K562 (cell line): Measurements from ENCODE around the gene EMID1. TPM values are rescaled to one million over a fixed set of nuclear protein-coding genes. Genes with fewer than 3 reads are reported as not detected.
A peak's percentile ranks its signal among the peaks of the same experiment; 100 is the strongest.

Source experiments
- CHCHD3 ChIP-seq: fragments of 250-450 bp; sonication (Bioruptor Pico); IDR thresholded peaks from 2 replicates; pipeline ENCODE4 v2.1.2; 2022; ENCODE audit warnings: mild to moderate bottlenecking
- CHD4 ChIP-seq: fragments of 200-600 bp; sonication (generic); IDR thresholded peaks from 3 replicates; pipeline ENCODE4 v1.6.1; 2012; ENCODE audit warnings: low read depth, mild to moderate bottlenecking, mixed read lengths, low read length, inconsistent platforms; ENCODE audit not compliant: insufficient read depth, insufficient replicate concordance, poor library complexity, severe bottlenecking
- DPF2 ChIP-seq: fragments of 450-650 bp; IDR thresholded peaks from 2 replicates; pipeline ENCODE4 v1.6.1; 2016
- HSF4 ChIP-seq: fragments of 250-450 bp; sonication (Bioruptor Pico); IDR thresholded peaks from 2 replicates; pipeline ENCODE4 v2.1.2; 2022; ENCODE audit warnings: mild to moderate bottlenecking, moderate library complexity, borderline replicate concordance
- KLF6 ChIP-seq: fragments of 250-450 bp; sonication (Bioruptor Pico); IDR thresholded peaks from 2 replicates; pipeline ENCODE4 v1.4.0; 2020; ENCODE audit warnings: mild to moderate bottlenecking, moderate library complexity, borderline replicate concordance
- NCOA2 ChIP-seq, 2 experiments: fragments of 450-650 bp; IDR thresholded peaks; 2 replicates each; pipeline ENCODE4 v1.6.1; 2018; ENCODE audit warnings: mild to moderate bottlenecking in 2 of 2, moderate library complexity in 1 of 2; ENCODE audit not compliant: partially characterized antibody in 2 of 2
- POLR2H ChIP-seq: IDR thresholded peaks from 2 replicates; pipeline ENCODE4 v1.6.1; 2016; ENCODE audit warnings: missing genetic modification characterization, low read depth, mild to moderate bottlenecking, control low read depth, missing compliant biosample characterization, moderate library complexity
- SAFB2 ChIP-seq: fragments of 200-400 bp; formaldehyde crosslinking; IDR thresholded peaks from 2 replicates; pipeline ENCODE4 v1.6.1; 2018; ENCODE audit warnings: borderline replicate concordance, low read length, low read depth, moderate library complexity; ENCODE audit not compliant: severe bottlenecking
- SAP30 ChIP-seq: fragments of 200-600 bp; sonication (generic); IDR thresholded peaks from 2 replicates; pipeline ENCODE4 v1.6.1; 2012; ENCODE audit warnings: borderline replicate concordance, low read depth, mild to moderate bottlenecking, moderate library complexity, low read length, control low read depth, inconsistent platforms; ENCODE audit not compliant: insufficient read depth, poor library complexity, severe bottlenecking
- SIRT6 ChIP-seq: IDR thresholded peaks from one replicate; pipeline ENCODE4 v1.6.1; 2012; ENCODE audit warnings: low read depth, mild to moderate bottlenecking, control low read depth, inconsistent platforms, low read length, moderate library complexity
- TBP ChIP-seq: optimal IDR thresholded peaks from 2 replicates; pipeline ENCODE3; 2011; ENCODE audit warnings: low read depth, low read length, improper control_type of control experiment
- ZNF609 ChIP-seq: sonication (generic); formaldehyde crosslinking; IDR thresholded peaks from 2 replicates; pipeline ENCODE4 v1.8.1; 2023; ENCODE audit warnings: missing genetic modification reagents, mild to moderate bottlenecking, borderline replicate concordance
- polyA plus RNA-seq, 8 experiments: library from polyadenylated mRNA; depleted of rRNA in 4 of 8; stranded (reverse) in 5 of 8; unstranded in 3 of 8; fragments of >200 nt; fragmentation: Nextera tagmentation in 2 of 8; fragmentation: Illumina TruSeq in 1 of 8; extraction: Ambion mirVana in 2 of 8; extraction: Trizol in 1 of 8; gene quantifications; 2 replicates each; pipeline versions ENCODE4 v1.2.1 to v1.2.3, GENCODE V29; 2011 to 2014; ENCODE audit warnings: inconsistent platforms in 1 of 8, missing spikeins in 1 of 8
- total RNA-seq, 7 experiments: library from RNA; depleted of rRNA in 6 of 7; stranded (reverse); fragments of >200 nt in 6 of 7; fragmentation: Illumina TruSeq in 2 of 7; extraction: Trizol in 2 of 7; gene quantifications; 2 replicates each; pipeline versions ENCODE4 v1.2.1 to v1.2.3, GENCODE V29; 2011 to 2021; ENCODE audit warnings: low replicate concordance in 1 of 7
- TF ChIP-seq, protein P1 (sequence below): fragments of 450-650 bp; conservative IDR thresholded peaks from 2 replicates; pipeline ENCODE4 v1.6.1; 2016; ENCODE audit warnings: missing genetic modification characterization, low read depth, mild to moderate bottlenecking, missing compliant biosample characterization, moderate library complexity
- TF ChIP-seq, protein P2 (sequence below): sonication (generic); formaldehyde crosslinking; IDR thresholded peaks from 2 replicates; pipeline ENCODE4 v1.5.0; 2020; ENCODE audit warnings: missing genetic modification reagents
- TF ChIP-seq, protein P3 (sequence below), 3 experiments: fragments of 200-800 bp in 1 of 3; sonication (Bioruptor generic) in 1 of 3; sonication (generic) in 1 of 3; formaldehyde crosslinking in 1 of 3; IDR thresholded peaks; 2 replicates each; pipeline versions ENCODE4 v1.6.1 to v1.8.0; 2016 to 2022; ENCODE audit warnings: mild to moderate bottlenecking in 2 of 3, missing compliant biosample characterization in 2 of 3, missing genetic modification characterization in 2 of 3, missing genetic modification reagents in 1 of 3

The EMID1 gene
- total and polyA plus RNA-seq, 9 of the 15 experiments (the other 6 are each of a cell fraction or from before 2014, with no cell fraction given): 0.15 to 7.2 (median 2.7) TPM

GRCh38 chr22:29197096-29197495 is 8.6 kb upstream of the EMID1 start (continued):
- no peak for TF ChIP-seq ZNF609 (CRISPR knock-in tag)
- TF ChIP-seq, protein P1, sequence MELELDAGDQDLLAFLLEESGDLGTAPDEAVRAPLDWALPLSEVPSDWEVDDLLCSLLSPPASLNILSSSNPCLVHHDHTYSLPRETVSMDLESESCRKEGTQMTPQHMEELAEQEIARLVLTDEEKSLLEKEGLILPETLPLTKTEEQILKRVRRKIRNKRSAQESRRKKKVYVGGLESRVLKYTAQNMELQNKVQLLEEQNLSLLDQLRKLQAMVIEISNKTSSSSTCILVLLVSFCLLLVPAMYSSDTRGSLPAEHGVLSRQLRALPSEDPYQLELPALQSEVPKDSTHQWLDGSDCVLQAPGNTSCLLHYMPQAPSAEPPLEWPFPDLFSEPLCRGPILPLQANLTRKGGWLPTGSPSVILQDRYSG (tag): no peak
- TF ChIP-seq SAFB2: no peak
- no peak for TF ChIP-seq SAP30
- TF ChIP-seq, protein P2, sequence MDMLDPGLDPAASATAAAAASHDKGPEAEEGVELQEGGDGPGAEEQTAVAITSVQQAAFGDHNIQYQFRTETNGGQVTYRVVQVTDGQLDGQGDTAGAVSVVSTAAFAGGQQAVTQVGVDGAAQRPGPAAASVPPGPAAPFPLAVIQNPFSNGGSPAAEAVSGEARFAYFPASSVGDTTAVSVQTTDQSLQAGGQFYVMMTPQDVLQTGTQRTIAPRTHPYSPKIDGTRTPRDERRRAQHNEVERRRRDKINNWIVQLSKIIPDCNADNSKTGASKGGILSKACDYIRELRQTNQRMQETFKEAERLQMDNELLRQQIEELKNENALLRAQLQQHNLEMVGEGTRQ (CRISPR knock-in tag): no peak
- TF ChIP-seq SIRT6: no peak
- peak; percentile 46; the same call in 1 of the 2 replicates for TF ChIP-seq POLR2H (tag)
- TF ChIP-seq, protein P3, sequence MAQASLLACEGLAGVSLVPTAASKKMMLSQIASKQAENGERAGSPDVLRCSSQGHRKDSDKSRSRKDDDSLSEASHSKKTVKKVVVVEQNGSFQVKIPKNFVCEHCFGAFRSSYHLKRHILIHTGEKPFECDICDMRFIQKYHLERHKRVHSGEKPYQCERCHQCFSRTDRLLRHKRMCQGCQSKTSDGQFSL (CRISPR knock-in tag; IDR thresholded peaks at IDR 0.05): no peak
- TF ChIP-seq, protein P3 (tag; IDR thresholded peaks at IDR 0.05): no peak
- no peak for TF ChIP-seq HSF4
- TF ChIP-seq CHCHD3 (CRISPR knock-in tag): no peak
- TF ChIP-seq KLF6 (CRISPR knock-in tag): no peak
- TF ChIP-seq TBP: no peak
- peak; percentile 14; the same call in 1 of the 2 replicates for TF ChIP-seq DPF2
- TF ChIP-seq NCOA2 (IDR thresholded peaks at IDR 0.05; ENCODE audit: partially characterized antibody in 2 of 2): no peak
- no peak for TF ChIP-seq CHD4
